Inflammatory macrophage (primary cell): ENCODE measurements around the gene CADPS2.

Source experiments
- DNase-seq, 2 donors: peaks; one replicate each; pipeline ENCODE4 v3.0.0-alpha.2; 2020 to 2022

CADPS2 gene

DNA sequence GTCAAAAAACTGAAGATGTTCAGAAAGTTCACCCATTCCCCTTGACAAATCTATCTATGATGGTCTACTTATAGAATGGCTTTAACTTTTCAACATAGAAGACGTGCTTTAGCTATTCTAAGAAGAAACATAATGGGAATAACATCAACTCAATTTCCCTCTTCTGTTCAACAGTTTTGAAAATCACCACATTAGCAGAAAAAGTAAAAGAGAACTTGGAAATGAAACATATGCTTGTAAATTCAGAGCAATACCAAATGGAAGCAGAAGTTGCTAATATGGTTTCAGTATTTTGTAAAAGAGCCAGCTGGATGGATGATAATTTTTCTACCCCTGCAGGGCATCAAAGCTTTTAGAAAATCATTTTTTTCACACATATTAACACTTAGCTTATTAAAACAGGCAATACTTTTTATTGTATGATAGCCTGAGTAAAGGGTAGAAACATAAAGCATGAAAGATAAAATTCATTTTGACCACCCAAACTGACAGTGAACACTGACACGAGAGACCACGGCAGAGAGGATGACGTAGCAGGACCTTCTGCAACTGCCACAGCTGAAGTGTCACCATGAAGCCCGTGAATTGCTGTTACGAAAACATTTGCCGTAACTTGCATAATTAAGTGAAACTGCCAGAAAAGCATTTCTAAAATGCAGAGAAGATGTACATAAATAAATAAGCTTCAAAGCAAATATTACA, 542.5 kb downstream of the CADPS2 start:
- DNase-seq: no peak

GRCh38 chr7:122340427-122340826, 545.8 kb downstream of the CADPS2 start:
- DNase-seq: no peak

GRCh38 chr7:122339145-122339904, 546.9 kb downstream of the CADPS2 start:
- DNase-seq: no peak

GRCh38 chr7:122337011-122337410, 549.2 kb downstream of the CADPS2 start:
- DNase-seq: no peak

DNA sequence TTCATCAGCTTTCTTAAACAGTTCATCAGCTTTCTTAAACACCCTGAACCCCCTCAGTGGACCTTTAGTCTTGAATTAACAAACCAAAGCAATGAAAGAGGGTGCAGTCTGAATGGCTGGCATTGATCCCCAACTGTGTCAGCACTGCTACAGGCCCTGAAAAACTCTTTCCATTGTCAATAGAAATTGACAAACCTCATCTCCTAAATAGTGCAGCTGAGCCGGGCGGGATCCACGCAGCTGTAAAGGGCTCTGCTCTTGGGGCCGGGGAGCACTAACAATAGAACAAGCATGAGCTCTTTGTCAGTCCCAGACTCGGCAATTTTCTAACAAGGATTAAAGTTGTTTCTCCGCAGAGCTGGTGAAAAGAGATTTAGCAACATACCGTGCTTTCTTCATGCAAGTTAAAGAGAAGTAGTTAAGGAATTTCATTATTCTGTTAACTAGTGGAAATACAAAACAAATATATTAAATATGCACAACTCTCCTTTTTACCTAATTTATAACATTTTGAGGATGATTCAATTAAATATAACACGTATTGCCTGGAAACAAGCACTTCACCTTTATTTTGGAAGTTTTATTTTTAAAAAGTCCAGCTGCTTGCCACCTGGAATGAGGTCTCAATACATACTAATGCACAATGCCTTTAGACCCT, 557.0 kb downstream of the CADPS2 start:
- no peak for DNase-seq

- DNase-seq: no peak
Observed at GRCh38 chr7:122327969-122328368, 558.3 kb downstream of the CADPS2 start.

GRCh38 chr7:122316467-122317388, 569.5 kb downstream of the CADPS2 start:
- DNase-seq: no peak

DNA sequence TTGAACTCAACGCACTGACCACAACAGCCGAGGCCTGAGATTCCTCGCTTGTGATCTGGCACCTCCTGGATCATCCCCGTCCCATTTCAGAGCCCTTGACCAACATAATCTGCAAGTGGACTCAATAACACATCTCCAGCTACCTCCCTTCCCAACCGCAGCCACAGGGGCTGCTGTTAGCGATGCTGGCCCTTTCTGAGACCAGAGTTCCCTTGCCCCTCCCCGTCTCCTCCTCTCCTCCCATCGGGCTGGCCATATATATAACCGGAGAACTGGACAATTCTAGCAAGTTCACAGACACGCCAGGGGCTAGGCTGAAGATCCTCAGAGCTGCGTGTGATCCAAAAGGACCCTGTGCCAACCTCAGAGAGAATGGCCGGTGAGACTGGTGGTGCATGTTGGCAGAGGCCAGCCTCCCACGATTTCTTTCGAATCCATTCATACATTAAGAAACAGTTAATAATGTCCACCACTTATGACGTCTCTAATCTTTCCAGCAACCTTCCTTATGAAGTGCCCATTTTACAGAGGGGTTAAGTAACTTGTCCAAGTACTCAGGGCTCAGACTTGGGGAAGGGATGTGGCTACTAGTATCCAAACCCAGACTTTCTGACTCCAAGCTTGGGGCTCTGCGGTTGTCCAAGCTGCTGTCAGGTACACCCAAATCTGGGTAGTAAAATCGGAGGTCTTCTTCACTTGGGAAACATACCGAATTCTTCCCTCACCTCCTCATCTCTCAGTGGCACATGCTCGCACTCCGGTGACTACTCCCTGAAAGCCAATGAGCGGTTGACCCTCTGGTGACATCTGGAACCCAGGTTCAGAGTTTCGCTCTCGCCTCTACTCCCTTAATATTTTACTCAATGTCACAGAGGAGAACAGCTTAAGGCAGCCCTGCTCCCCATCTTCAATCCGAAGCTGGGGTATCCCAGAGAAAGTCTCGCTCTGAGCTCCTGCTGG, 570.5 kb downstream of the CADPS2 start:
- DNase-seq: no peak

DNA sequence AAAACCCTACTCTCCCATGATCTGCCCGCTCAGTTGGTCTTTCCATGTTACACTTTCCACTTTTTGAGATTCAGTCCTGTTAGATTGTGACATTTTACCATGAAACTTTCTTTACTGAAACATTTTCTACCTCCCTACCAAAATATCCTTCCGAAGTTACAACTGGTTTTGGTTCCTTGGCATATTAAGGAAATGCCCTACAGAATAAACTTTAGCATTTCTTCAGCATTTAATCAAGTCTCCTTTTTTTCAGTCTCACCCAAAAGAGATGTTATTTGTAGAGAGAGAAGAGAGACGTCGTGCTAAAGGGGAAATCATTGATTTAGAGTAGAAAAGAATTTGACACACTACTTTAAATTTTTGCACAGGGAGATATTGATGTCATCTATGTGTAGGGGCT, 572.0 kb downstream of the CADPS2 start:
- DNase-seq: no peak

DNA sequence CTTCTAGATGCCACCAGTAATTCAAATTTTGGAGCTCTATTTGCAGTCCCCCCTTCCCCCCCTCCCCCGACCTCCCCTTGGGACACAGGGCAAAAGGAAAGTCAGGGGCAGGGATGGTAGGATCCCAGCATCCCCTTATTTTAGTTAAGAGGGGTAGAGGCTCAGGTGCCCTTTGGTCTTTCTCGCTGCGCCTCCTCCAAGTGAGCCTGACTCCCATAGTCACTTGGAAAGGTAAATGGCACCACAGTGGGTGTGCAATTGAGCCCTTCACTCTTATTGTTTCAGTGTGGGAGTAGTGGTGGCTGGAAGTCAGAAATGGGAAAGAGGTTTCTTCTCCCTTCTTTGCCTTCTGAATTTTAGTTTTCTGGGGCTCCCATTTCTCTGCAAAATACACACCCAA, 573.5 kb downstream of the CADPS2 start:
- no peak for DNase-seq

DNA sequence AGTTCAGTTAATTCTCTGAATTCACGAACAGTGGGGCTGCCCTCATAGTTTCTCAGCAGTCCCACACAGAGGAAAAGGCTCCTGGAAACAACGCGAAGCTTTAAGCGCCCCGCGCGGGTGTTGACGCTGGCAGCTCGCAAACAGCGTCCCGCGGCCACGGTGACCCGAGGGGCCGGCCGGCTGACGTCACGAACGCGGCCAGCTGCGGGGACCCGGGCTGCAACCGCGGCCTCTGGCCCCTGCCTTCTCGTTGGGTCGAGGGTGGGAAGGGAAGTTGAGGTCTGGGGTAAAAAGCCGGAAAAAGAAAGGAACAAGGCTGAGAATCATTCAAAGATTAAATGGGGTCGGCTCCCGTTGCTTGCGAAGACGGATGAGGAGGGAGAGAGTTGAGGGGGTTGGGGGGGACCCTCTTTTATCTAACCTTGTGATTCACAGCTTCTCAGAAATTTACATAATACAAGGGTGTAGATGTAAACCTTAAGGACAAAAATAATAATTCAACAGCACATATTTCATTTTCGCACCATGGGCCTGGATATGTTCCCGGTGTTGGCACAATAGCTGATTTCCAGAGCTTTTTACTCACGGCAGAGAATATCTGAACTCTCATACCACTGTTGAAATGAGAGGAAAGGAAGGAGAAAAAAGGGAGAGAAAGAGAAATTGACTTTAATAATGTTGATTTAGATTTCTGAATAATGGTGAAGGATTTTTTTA, 574.4 kb downstream of the CADPS2 start:
- no peak for DNase-seq

DNA sequence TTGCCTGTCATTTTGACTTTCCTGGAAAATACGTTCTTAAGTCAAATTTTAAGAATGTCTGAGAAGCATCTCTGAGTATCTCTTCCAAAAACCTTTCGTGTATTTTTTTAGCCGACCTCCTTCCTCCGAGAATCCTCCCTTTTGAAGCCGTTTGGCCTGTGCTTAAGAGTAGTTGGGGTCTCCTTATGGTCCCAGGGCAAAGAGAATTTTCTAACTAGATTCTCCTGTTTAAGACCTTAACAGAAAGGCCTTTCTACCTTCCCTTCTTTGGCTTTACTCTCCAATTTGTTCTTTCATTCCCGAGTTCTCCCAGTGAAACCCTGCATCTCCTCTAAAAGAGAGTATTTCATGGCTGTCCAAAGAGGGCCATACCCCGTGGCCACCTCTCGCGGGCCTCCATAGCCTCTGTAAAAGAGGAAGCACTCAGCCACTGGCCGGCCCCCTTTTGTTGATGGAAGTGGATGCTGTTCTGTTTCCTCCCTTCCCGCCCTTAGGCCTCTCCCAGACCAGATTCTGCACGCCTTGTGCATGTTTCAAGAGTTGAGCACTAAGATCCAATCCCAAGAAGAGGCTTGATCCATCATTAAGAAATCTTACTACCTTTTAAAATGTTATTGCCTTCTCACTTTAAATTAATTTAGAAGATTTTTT, 575.1 kb downstream of the CADPS2 start:
- no peak for DNase-seq

DNA sequence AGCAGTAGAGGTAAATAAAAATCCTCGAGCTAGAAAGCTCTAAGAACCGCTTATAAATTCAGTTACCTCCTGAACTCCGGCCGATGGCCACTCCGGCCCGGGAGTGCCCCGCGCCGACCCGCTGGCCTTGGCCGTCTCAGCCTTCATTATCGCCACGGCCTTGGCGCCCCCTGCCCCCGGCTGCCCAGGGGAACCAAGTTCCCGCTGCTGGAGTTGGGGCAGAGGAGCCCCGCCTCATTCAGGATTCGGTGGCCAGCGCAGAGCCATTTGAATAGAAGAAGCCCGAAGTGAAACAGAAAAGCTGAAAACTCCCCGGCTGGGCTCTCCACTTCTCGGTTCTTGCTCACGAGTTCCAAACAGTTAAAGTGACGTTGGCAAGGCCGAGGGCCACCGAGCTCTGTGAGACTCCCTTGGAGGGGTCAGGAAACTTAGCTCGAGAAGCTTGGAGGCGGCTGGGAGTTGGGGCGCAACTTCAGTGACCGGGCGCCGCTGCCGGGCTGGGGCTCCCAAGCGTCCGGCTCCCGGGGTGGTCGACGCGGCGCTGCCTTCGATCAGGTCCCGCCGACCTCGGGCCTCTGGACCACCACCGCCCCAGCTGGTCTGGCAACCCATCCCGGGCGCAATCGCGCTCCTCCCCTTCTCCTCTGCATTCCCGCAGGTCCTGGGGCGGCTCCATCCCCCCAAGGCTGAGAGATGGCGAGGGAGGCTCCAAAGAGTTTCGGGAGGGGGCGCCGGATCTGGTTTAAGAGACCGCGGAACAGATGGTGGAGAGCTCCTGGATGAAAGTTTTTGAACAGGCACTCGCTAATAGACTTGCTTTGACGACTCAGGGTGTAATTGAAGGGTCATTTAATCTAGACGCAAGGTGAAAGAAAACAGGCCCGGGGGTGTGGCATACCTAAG, 575.9 kb downstream of the CADPS2 start:
- DNase-seq: no peak

- DNase-seq: no peak
Observed at GRCh38 chr7:122309421-122309820, 576.8 kb downstream of the CADPS2 start.

- DNase-seq: no peak
Observed at GRCh38 chr7:122307228-122307621, 579.0 kb downstream of the CADPS2 start.

- DNase-seq: no peak
Observed at GRCh38 chr7:122306320-122307227, 579.7 kb downstream of the CADPS2 start.

GRCh38 chr7:122305475-122306319, 580.6 kb downstream of the CADPS2 start:
- DNase-seq: no peak
